Activated gamma-delta T cell (primary cell): ENCODE results near the gene FOXN3.

Source experiments
- DNase-seq: peaks from one replicate; lab custom pipeline; 2025; lab: John Stamatoyannopoulos, UW

The FOXN3 gene

GRCh38 chr14:89432226-89432625, 15.2 kb upstream of the FOXN3 start:
- DNase-seq, result no peak

- no peak for DNase-seq
Measured at GRCh38 chr14:89430391-89431236, 13.6 kb upstream of the FOXN3 start.

GRCh38 chr14:89429199-89430181, 12.5 kb upstream of the FOXN3 start:
- no peak for DNase-seq

- DNase-seq, result no peak
Measured at GRCh38 chr14:89428546-89429198, 11.6 kb upstream of the FOXN3 start.

- no peak for DNase-seq
Measured at GRCh38 chr14:89428173-89428523, 11.1 kb upstream of the FOXN3 start.

GRCh38 chr14:89427426-89428172, 10.6 kb upstream of the FOXN3 start:
- no peak for DNase-seq

- DNase-seq, result no peak
Measured at GRCh38 chr14:89425931-89426330, 8.9 kb upstream of the FOXN3 start.

- DNase-seq, result no peak
Measured at GRCh38 chr14:89424241-89424640, 7.2 kb upstream of the FOXN3 start.

GRCh38 chr14:89422952-89423345, 5.9 kb upstream of the FOXN3 start:
- no peak for DNase-seq

- DNase-seq, result no peak
Measured at GRCh38 chr14:89422181-89422951, 5.3 kb upstream of the FOXN3 start.

- DNase-seq, result no peak
Measured at GRCh38 chr14:89420502-89420901, 3.5 kb upstream of the FOXN3 start.

- no peak for DNase-seq
Measured at GRCh38 chr14:89419973-89420482, 3.0 kb upstream of the FOXN3 start.

- DNase-seq, result no peak
Measured at GRCh38 chr14:89418976-89419375, 1.9 kb upstream of the FOXN3 start.

- DNase-seq, result no peak
Measured at GRCh38 chr14:89418452-89418851, 1.4 kb upstream of the FOXN3 start.

- no peak for DNase-seq
Measured at GRCh38 chr14:89417465-89418225, 612 bp upstream of the FOXN3 start.

- peak; percentile 99 for DNase-seq
Measured at GRCh38 chr14:89416002-89416995, 734 bp downstream of the FOXN3 start.

GRCh38 chr14:89415159-89415558, 1.9 kb downstream of the FOXN3 start:
- no peak for DNase-seq

- no peak for DNase-seq
Measured at GRCh38 chr14:89411976-89412375, 5.1 kb downstream of the FOXN3 start.

GRCh38 chr14:89409961-89410360, 7.1 kb downstream of the FOXN3 start:
- no peak for DNase-seq
